BE2C (cell line): Measurements from ENCODE around the gene NR2F1-AS1.
"Not testable (repeated sequence)": the region's sequence is repeated elsewhere in the genome, so short reads cannot be mapped to it uniquely, and the experiment has no call there.

Experiments
- DNase-seq: peaks from one replicate; pipeline ENCODE4 v3.0.0-alpha.2; 2020
- H3K27me3 ChIP-seq: fragments of 250-450 bp; sonication (Bioruptor Pico); 2 replicates; pipeline ENCODE4 v1.5.1; 2020; ENCODE audit warnings: mild to moderate bottlenecking
- H3K36me3 ChIP-seq: fragments of 250-450 bp; sonication (Bioruptor Pico); 2 replicates; pipeline ENCODE4 v1.5.1; 2020; ENCODE audit warnings: mild to moderate bottlenecking
- H3K4me1 ChIP-seq: fragments of 250-450 bp; sonication (Bioruptor Pico); 2 replicates; pipeline ENCODE4 v1.5.1; 2020
- H3K4me3 ChIP-seq: 2 replicates; pipeline ENCODE4 v1.5.1; 2011; ENCODE audit warnings: low read depth, low read length
- H3K9me3 ChIP-seq: fragments of 250-450 bp; sonication (Bioruptor Pico); 2 replicates; pipeline ENCODE4 v1.5.1; 2020
- CTCF ChIP-seq: IDR thresholded peaks from 2 replicates; pipeline ENCODE4 v1.5.1; 2012; ENCODE audit warnings: mild to moderate bottlenecking, low read depth, low read length

Gene NR2F1-AS1

GRCh38 chr5:93399675-93400074 is 181.3 kb downstream of the NR2F1-AS1 start:
- DNase-seq: no peak
- TF ChIP-seq CTCF: no peak
- no peaks in the 10 kb centered on the region for H3K27me3 ChIP-seq
- no peaks in the 10 kb centered on the region for H3K9me3 ChIP-seq
- H3K4me1 ChIP-seq: no peaks in the 10 kb centered on the region
- no peaks in the 10 kb centered on the region for H3K36me3 ChIP-seq
- no peak overlapping the region for H3K4me3 ChIP-seq

GRCh38 chr5:93395971-93396379 is 185.0 kb downstream of the NR2F1-AS1 start:
- no peaks in the 10 kb centered on the region for H3K36me3 ChIP-seq
- DNase-seq: no peak
- H3K4me3 ChIP-seq: no peak overlapping the region
- H3K27me3 ChIP-seq: no peaks in the 10 kb centered on the region
- TF ChIP-seq CTCF: no peak
- H3K4me1 ChIP-seq: no peaks in the 10 kb centered on the region
- no peaks in the 10 kb centered on the region for H3K9me3 ChIP-seq

- H3K9me3 ChIP-seq: no peaks in the 10 kb centered on the region
- TF ChIP-seq CTCF: no peak
- no peaks in the 10 kb centered on the region for H3K36me3 ChIP-seq
- no peak for DNase-seq
- no peak overlapping the region for H3K4me3 ChIP-seq
- H3K4me1 ChIP-seq: no peaks in the 10 kb centered on the region
- no peaks in the 10 kb centered on the region for H3K27me3 ChIP-seq
Measured at GRCh38 chr5:93395010-93395409, 186.0 kb downstream of the NR2F1-AS1 start.

- TF ChIP-seq CTCF: no peak
- DNase-seq: no peak
- H3K36me3 ChIP-seq: no peaks in the 10 kb centered on the region
- no peaks in the 10 kb centered on the region for H3K4me1 ChIP-seq
- H3K9me3 ChIP-seq: no peaks in the 10 kb centered on the region
- no peaks in the 10 kb centered on the region for H3K27me3 ChIP-seq
- H3K4me3 ChIP-seq: no peak overlapping the region
Measured at GRCh38 chr5:93394301-93394700, 186.7 kb downstream of the NR2F1-AS1 start.

DNA sequence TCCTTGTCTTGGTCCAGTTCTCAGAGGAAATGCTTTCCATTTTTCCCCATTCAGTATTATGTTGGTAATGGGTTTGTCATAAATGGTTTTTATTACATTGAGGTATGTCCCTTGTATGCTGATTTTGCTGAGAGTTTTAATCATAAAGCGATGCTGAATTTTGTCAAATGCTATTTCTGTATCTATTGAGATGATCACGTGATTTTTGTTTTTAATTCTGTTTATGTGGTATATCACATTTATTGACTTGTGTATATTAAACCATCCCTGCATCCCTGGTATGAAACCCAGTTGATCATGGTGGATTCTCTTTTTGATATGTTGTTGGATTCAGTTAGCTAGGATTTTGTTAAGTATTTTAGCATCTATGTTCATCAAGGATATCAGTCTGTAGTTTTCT is 189.8 kb downstream of the NR2F1-AS1 start:
- not testable (repeated sequence) for DNase-seq, H3K4me3 ChIP-seq, H3K4me1 ChIP-seq

GRCh38 chr5:93385655-93386054 is 195.4 kb downstream of the NR2F1-AS1 start:
- Histone ChIP-seq H3K4me1 (no peaks in the 10 kb centered on the region), H3K4me3 (no peak overlapping the region), H3K9me3 (no peaks in the 10 kb centered on the region), H3K36me3 (no peaks in the 10 kb centered on the region), H3K27me3 (no peaks in the 10 kb centered on the region)
- DNase-seq: no peak
- no peak for TF ChIP-seq CTCF

More for the DNA sequence above, 189.8 kb downstream of the NR2F1-AS1 start:
- not testable (repeated sequence) for H3K36me3 ChIP-seq, H3K9me3 ChIP-seq, H3K27me3 ChIP-seq

- no peak for TF ChIP-seq CTCF
- Histone ChIP-seq H3K4me3 (no peak overlapping the region), H3K9me3 (no peaks in the 10 kb centered on the region), H3K36me3 (no peaks in the 10 kb centered on the region), H3K4me1 (no peaks in the 10 kb centered on the region), H3K27me3 (no peaks in the 10 kb centered on the region)
- peak; percentile 49 for DNase-seq
Measured at GRCh38 chr5:93384995-93385394, 196.0 kb downstream of the NR2F1-AS1 start.
